Hepatocyte (in vitro differentiated cells): Measurements from ENCODE around the gene OR2A2. TPM values are rescaled to one million over a fixed set of nuclear protein-coding genes. Genes with fewer than 3 reads are reported as not detected.

ENCODE experiments used
- DNase-seq: peaks from one replicate; pipeline ENCODE4 v3.0.0-alpha.2; 2016; ENCODE audit warnings: low spot score
- H2AFZ ChIP-seq: fragments of 200-600 bp; sonication (generic); 2 replicates; pipeline ENCODE4 v1.6.0; 2016; ENCODE audit warnings: antibody characterized with exemption, mild to moderate bottlenecking
- H3K27ac ChIP-seq: fragments of 200-600 bp; sonication (generic); 2 replicates; pipeline ENCODE4 v1.5.1; 2016; ENCODE audit warnings: mild to moderate bottlenecking
- H3K27me3 ChIP-seq: fragments of 200-600 bp; sonication (generic); 2 replicates; pipeline ENCODE4 v1.6.1; 2016
- H3K36me3 ChIP-seq: fragments of 200-600 bp; sonication (generic); replicated peaks from 2 replicates; pipeline ENCODE4 v1.5.1; 2016; ENCODE audit warnings: low read depth; ENCODE audit not compliant: insufficient read depth
- H3K4me1 ChIP-seq: fragments of 200-600 bp; sonication (generic); 2 replicates; pipeline ENCODE4 v1.5.1; 2016; ENCODE audit warnings: mild to moderate bottlenecking, moderate library complexity; ENCODE audit not compliant: insufficient read depth
- H3K4me2 ChIP-seq: fragments of 200-600 bp; sonication (generic); 2 replicates; pipeline ENCODE4 v1.6.0; 2016
- H3K4me3 ChIP-seq: fragments of 200-600 bp; sonication (generic); 2 replicates; pipeline ENCODE4 v1.5.1; 2016; ENCODE audit warnings: mild to moderate bottlenecking
- H3K79me2 ChIP-seq: fragments of 200-600 bp; sonication (generic); 2 replicates; pipeline ENCODE4 v1.6.0; 2017; ENCODE audit warnings: mild to moderate bottlenecking
- H3K9me2 ChIP-seq: fragments of 200-600 bp; sonication (generic); replicated peaks from 2 replicates; pipeline ENCODE4 v1.6.0; 2017; ENCODE audit warnings: mild to moderate bottlenecking; ENCODE audit not compliant: insufficient read depth
- H3K9me3 ChIP-seq: fragments of 200-600 bp; sonication (generic); 2 replicates; pipeline ENCODE4 v1.5.1; 2016; ENCODE audit warnings: low read depth, mild to moderate bottlenecking
- H4K20me1 ChIP-seq: fragments of 200-600 bp; sonication (generic); 2 replicates; pipeline ENCODE4 v1.6.0; 2016; ENCODE audit warnings: mild to moderate bottlenecking; ENCODE audit not compliant: insufficient read depth, poor library complexity, severe bottlenecking
- CTCF ChIP-seq: fragments of 200-600 bp; sonication (generic); IDR thresholded peaks from 2 replicates; pipeline ENCODE4 v1.5.1; 2016; ENCODE audit warnings: antibody characterized with exemption, mild to moderate bottlenecking; ENCODE audit not compliant: poor library complexity
- EZH2 ChIP-seq: fragments of 200-600 bp; sonication (generic); IDR thresholded peaks from 2 replicates; pipeline ENCODE4 v1.6.1; 2016; ENCODE audit warnings: antibody characterized with exemption, mild to moderate bottlenecking, borderline replicate concordance
- EZH2phosphoT487 ChIP-seq: fragments of 200-600 bp; sonication (generic); IDR thresholded peaks from one replicate; pipeline ENCODE4 v1.6.1; 2018; ENCODE audit warnings: antibody characterized with exemption, mild to moderate bottlenecking, low read depth, moderate library complexity; ENCODE audit not compliant: unreplicated experiment, severe bottlenecking
- WGBS: methylation state at CpG from one replicate; pipeline ENCODE4 v1.1.6; 2016; ENCODE audit warnings: low lambda C conversion rate; ENCODE audit errors: missing lambda C conversion rate; 5-methylcytosine and 5-hydroxymethylcytosine counted together
- polyA plus RNA-seq: library from polyadenylated mRNA; unstranded; fragments of >200 nt; fragmentation: Nextera tagmentation; extraction: Ambion mirVana; gene quantifications from 2 replicates; pipeline ENCODE4 v1.2.1, GENCODE V29; 2016
- total RNA-seq: library from RNA; depleted of rRNA; stranded (reverse); fragments of >200 nt; gene quantifications from 2 replicates; pipeline ENCODE4 v1.2.3, GENCODE V29; 2014

The OR2A2 gene
- total and polyA plus RNA-seq, 2 experiments from 2014 or later: not detected

GRCh38 chr7:144090667-144091066 lies 18.7 kb upstream of the OR2A2 start:
- H3K36me3 ChIP-seq: no peaks in the 10 kb centered on the region
- no peak overlapping the region for H2AFZ ChIP-seq
- WGBS: 89% methylated on average over 3 of the region's 3 CpGs
- no peak overlapping the region for H3K4me3 ChIP-seq
- no peaks in the 10 kb centered on the region for H3K9me3 ChIP-seq
- no peak overlapping the region for H3K27ac ChIP-seq
- H3K27me3 ChIP-seq: no peaks in the 10 kb centered on the region
- no peak overlapping the region for H3K4me2 ChIP-seq
- no peaks in the 10 kb centered on the region for H3K79me2 ChIP-seq
- no peaks in the 10 kb centered on the region for H3K4me1 ChIP-seq
- no peaks in the 10 kb centered on the region for H4K20me1 ChIP-seq
- TF ChIP-seq CTCF (no peak), EZH2phosphoT487 (no peak), EZH2 (no peak)
- no peaks in the 10 kb centered on the region for H3K9me2 ChIP-seq
- DNase-seq: no peak

- no peaks in the 10 kb centered on the region for H3K36me3 ChIP-seq
- H3K79me2 ChIP-seq: no peaks in the 10 kb centered on the region
These were observed 10.6 kb upstream of the OR2A2 start for GRCh38 chr7:144098776-144099175.

GRCh38 chr7:144100607-144101006 lies 8.8 kb upstream of the OR2A2 start:
- 65% methylated on average over 3 of the region's 3 CpGs for WGBS
- no peaks in the 10 kb centered on the region for H3K9me3 ChIP-seq
- H3K4me1 ChIP-seq: no peaks in the 10 kb centered on the region
- TF ChIP-seq EZH2phosphoT487 (no peak), CTCF (no peak)
- H3K9me2 ChIP-seq: no peaks in the 10 kb centered on the region
- H3K27ac ChIP-seq: no peak overlapping the region
- H2AFZ ChIP-seq: no peak overlapping the region
- H3K4me2 ChIP-seq: no peak overlapping the region
- H3K4me3 ChIP-seq: no peak overlapping the region
- no peaks in the 10 kb centered on the region for H3K27me3 ChIP-seq
- H3K79me2 ChIP-seq: no peaks in the 10 kb centered on the region
- no peak for DNase-seq
- H4K20me1 ChIP-seq: no peaks in the 10 kb centered on the region
- H3K36me3 ChIP-seq: no peaks in the 10 kb centered on the region

More at GRCh38 chr7:144098776-144099175, 10.6 kb upstream of the OR2A2 start:
- H3K9me3 ChIP-seq: no peaks in the 10 kb centered on the region
- H3K4me3 ChIP-seq: no peak overlapping the region
- no peak overlapping the region for H3K4me2 ChIP-seq
- H3K27ac ChIP-seq: no peak overlapping the region
- H4K20me1 ChIP-seq: no peaks in the 10 kb centered on the region
- TF ChIP-seq EZH2: no peak
- no peak for TF ChIP-seq CTCF
- no peak for TF ChIP-seq EZH2phosphoT487
- no peaks in the 10 kb centered on the region for H3K4me1 ChIP-seq
- no peaks in the 10 kb centered on the region for H3K9me2 ChIP-seq
- H3K27me3 ChIP-seq: no peaks in the 10 kb centered on the region
- H2AFZ ChIP-seq: no peak overlapping the region
- DNase-seq: no peak

- no peak for TF ChIP-seq CTCF
- Histone ChIP-seq H3K4me2 (no peak overlapping the region), H3K27ac (no peak overlapping the region), H4K20me1 (no peaks in the 10 kb centered on the region), H3K79me2 (no peaks in the 10 kb centered on the region), H3K27me3 (no peaks in the 10 kb centered on the region), H3K9me3 (no peaks in the 10 kb centered on the region), H3K4me1 (no peaks in the 10 kb centered on the region), H3K36me3 (no peaks in the 10 kb centered on the region), H3K4me3 (no peak overlapping the region), H3K9me2 (no peaks in the 10 kb centered on the region), H2AFZ (no peak overlapping the region)
- no peak for DNase-seq
These were observed 7.3 kb upstream of the OR2A2 start for GRCh38 chr7:144102041-144102440.
